Measurements from ENCODE around the gene FHL2.

DNA sequence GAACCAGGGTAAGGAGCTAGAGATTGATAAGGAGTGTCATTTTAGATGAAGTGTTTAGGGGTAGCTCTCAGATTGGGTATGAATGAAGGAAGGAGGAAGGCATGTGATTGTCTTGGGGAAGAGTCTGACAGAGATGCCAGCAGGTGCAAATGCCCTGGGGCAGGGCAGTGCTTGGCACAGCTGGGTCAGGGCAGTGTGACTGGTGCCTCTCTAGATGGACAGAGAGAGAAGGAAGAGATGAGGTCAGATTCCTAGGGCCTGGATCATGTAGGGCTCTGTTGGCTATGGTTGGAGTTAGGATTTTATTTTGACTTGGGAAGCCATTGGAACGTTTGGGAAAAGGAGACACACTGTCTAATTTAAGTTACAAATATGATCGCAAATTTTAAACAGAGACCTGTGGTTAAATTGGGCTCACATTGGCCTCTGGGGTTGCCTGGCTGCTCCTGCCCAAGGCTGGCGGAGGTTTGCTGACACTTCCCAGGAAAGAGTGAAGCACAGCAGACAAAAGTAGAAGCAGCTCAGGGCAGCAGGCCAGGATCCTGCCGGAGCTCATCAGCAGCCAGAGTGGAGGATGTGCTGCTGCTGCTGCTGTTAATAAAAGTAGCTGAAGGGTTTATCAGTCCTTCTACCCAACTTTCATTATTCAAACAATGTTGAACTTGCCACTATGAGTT lies 32.7 kb upstream of the FHL2 start:
- TF ChIP-seq, protein P1, sequence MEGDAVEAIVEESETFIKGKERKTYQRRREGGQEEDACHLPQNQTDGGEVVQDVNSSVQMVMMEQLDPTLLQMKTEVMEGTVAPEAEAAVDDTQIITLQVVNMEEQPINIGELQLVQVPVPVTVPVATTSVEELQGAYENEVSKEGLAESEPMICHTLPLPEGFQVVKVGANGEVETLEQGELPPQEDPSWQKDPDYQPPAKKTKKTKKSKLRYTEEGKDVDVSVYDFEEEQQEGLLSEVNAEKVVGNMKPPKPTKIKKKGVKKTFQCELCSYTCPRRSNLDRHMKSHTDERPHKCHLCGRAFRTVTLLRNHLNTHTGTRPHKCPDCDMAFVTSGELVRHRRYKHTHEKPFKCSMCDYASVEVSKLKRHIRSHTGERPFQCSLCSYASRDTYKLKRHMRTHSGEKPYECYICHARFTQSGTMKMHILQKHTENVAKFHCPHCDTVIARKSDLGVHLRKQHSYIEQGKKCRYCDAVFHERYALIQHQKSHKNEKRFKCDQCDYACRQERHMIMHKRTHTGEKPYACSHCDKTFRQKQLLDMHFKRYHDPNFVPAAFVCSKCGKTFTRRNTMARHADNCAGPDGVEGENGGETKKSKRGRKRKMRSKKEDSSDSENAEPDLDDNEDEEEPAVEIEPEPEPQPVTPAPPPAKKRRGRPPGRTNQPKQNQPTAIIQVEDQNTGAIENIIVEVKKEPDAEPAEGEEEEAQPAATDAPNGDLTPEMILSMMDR (IDR thresholded peaks at IDR 0.05), result no peak
- TF ChIP-seq EP300 (IDR thresholded peaks at IDR 0.05), result no peak
